SK-N-MC (cell line): ENCODE results near the gene KIAA1217.

ENCODE experiments used
- DNase-seq: peaks from one replicate; pipeline ENCODE4 v3.0.0-alpha.2; 2011; ENCODE audit warnings: low read depth, low spot score
- H3K27ac ChIP-seq: fragments of 200-600 bp; sonication (generic); 2 replicates; pipeline ENCODE4 v1.5.1; 2016; ENCODE audit warnings: mixed run types
- H3K36me3 ChIP-seq: fragments of 200-600 bp; sonication (generic); 2 replicates; pipeline ENCODE4 v1.6.1; 2017; ENCODE audit warnings: antibody characterized with exemption, low read length, mixed read lengths; ENCODE audit not compliant: insufficient read depth
- H3K4me3 ChIP-seq: fragments of 200-600 bp; sonication (generic); 2 replicates; pipeline ENCODE4 v1.5.1; 2016
- H3K9ac ChIP-seq: fragments of 200-600 bp; sonication (generic); 2 replicates; pipeline ENCODE4 v1.8.0; 2017; ENCODE audit warnings: mixed run types, mixed read lengths; ENCODE audit not compliant: insufficient read length
- H3K9me3 ChIP-seq: fragments of 200-600 bp; sonication (generic); 2 replicates; pipeline ENCODE4 v1.6.1; 2017; ENCODE audit warnings: low read depth, mild to moderate bottlenecking, antibody characterized with exemption, low read length, moderate library complexity, mixed read lengths
- EZH2 ChIP-seq: fragments of 200-600 bp; sonication (generic); IDR thresholded peaks from one replicate; pipeline ENCODE4 v1.6.1; 2017; ENCODE audit warnings: antibody characterized with exemption
- FOXP2 ChIP-seq: optimal IDR thresholded peaks from 2 replicates; pipeline ENCODE3; 2011; ENCODE audit warnings: mild to moderate bottlenecking, moderate library complexity; ENCODE audit not compliant: insufficient read depth; ENCODE audit errors: extremely low read length, control extremely low read depth
- POLR2AphosphoS5 ChIP-seq: IDR thresholded peaks from 2 replicates; pipeline ENCODE4 v1.6.1; 2012; ENCODE audit warnings: mild to moderate bottlenecking, low read depth, low read length, borderline replicate concordance

Gene KIAA1217

GRCh38 chr10:24533981-24534380 lies 325.0 kb downstream of the KIAA1217 start:
- Histone ChIP-seq H3K27ac (no peak overlapping the region), H3K9me3 (no peaks in the 10 kb centered on the region)
- no peak for DNase-seq

GRCh38 chr10:24536636-24537035 lies 327.7 kb downstream of the KIAA1217 start:
- Histone ChIP-seq H3K27ac (no peak overlapping the region), H3K4me3 (no peak overlapping the region), H3K36me3 (peaks cover 44% of the 10 kb centered on the region; the same call in 1 of the 2 replicates), H3K9ac (no peak overlapping the region), H3K9me3 (no peaks in the 10 kb centered on the region)
- no peak for DNase-seq
- TF ChIP-seq POLR2AphosphoS5: no peak
- TF ChIP-seq FOXP2: no peak
- no peak for TF ChIP-seq EZH2

More at GRCh38 chr10:24533981-24534380, 325.0 kb downstream of the KIAA1217 start:
- H3K9ac ChIP-seq: no peak overlapping the region
- no peak overlapping the region for H3K4me3 ChIP-seq
- peaks cover 46% of the 10 kb centered on the region; the same call in 1 of the 2 replicates for H3K36me3 ChIP-seq
- no peak for TF ChIP-seq FOXP2
- no peak for TF ChIP-seq EZH2
- TF ChIP-seq POLR2AphosphoS5: no peak

GRCh38 chr10:24541239-24541753 lies 332.4 kb downstream of the KIAA1217 start:
- H3K9ac ChIP-seq: no peak overlapping the region
- peaks cover 24% of the 10 kb centered on the region; the same call in 1 of the 2 replicates for H3K36me3 ChIP-seq
- H3K27ac ChIP-seq: no peak overlapping the region
- H3K4me3 ChIP-seq: no peak overlapping the region
- TF ChIP-seq FOXP2 (no peak), POLR2AphosphoS5 (no peak), EZH2 (no peak)
- no peaks in the 10 kb centered on the region for H3K9me3 ChIP-seq
- no peak for DNase-seq

- peaks cover 16% of the 10 kb centered on the region; the same call in 1 of the 2 replicates for H3K36me3 ChIP-seq
- TF ChIP-seq FOXP2 (no peak), POLR2AphosphoS5 (no peak)
- no peak for DNase-seq
- H3K27ac ChIP-seq: no peak overlapping the region
- no peaks in the 10 kb centered on the region for H3K9me3 ChIP-seq
- no peak overlapping the region for H3K9ac ChIP-seq
- no peak overlapping the region for H3K4me3 ChIP-seq
Measured at GRCh38 chr10:24542314-24543270, 333.7 kb downstream of the KIAA1217 start.

GRCh38 chr10:24544776-24545175 lies 335.8 kb downstream of the KIAA1217 start:
- H3K4me3 ChIP-seq: no peak overlapping the region
- no peak for DNase-seq
- no peaks in the 10 kb centered on the region for H3K9me3 ChIP-seq
- peaks cover 7% of the 10 kb centered on the region; the same call in 1 of the 2 replicates for H3K36me3 ChIP-seq
- H3K9ac ChIP-seq: no peak overlapping the region
- TF ChIP-seq FOXP2 (no peak), POLR2AphosphoS5 (no peak), EZH2 (no peak)
- H3K27ac ChIP-seq: no peak overlapping the region

- peaks cover 5% of the 10 kb centered on the region; the same call in 1 of the 2 replicates for H3K36me3 ChIP-seq
- DNase-seq: no peak
- no peak overlapping the region for H3K9ac ChIP-seq
- TF ChIP-seq POLR2AphosphoS5 (no peak), FOXP2 (no peak), EZH2 (no peak)
- no peak overlapping the region for H3K4me3 ChIP-seq
- no peaks in the 10 kb centered on the region for H3K9me3 ChIP-seq
- H3K27ac ChIP-seq: no peak overlapping the region
Measured at GRCh38 chr10:24545585-24545984, 336.6 kb downstream of the KIAA1217 start.

GRCh38 chr10:24550680-24551079 lies 341.7 kb downstream of the KIAA1217 start:
- TF ChIP-seq FOXP2: no peak
- TF ChIP-seq EZH2: no peak
- no peak for TF ChIP-seq POLR2AphosphoS5
- Histone ChIP-seq H3K9ac (no peak overlapping the region), H3K36me3 (peaks cover 2% of the 10 kb centered on the region; the same call in 1 of the 2 replicates), H3K9me3 (no peaks in the 10 kb centered on the region), H3K27ac (no peak overlapping the region), H3K4me3 (no peak overlapping the region)
- DNase-seq: no peak

- DNase-seq: no peak
- H3K36me3 ChIP-seq: peaks cover under 1% of the 10 kb centered on the region; the same call in 1 of the 2 replicates
- no peak overlapping the region for H3K27ac ChIP-seq
- TF ChIP-seq POLR2AphosphoS5: no peak
- no peak for TF ChIP-seq EZH2
- no peak for TF ChIP-seq FOXP2
- no peaks in the 10 kb centered on the region for H3K9me3 ChIP-seq
- H3K4me3 ChIP-seq: no peak overlapping the region
- no peak overlapping the region for H3K9ac ChIP-seq
Measured at GRCh38 chr10:24551161-24551560, 342.2 kb downstream of the KIAA1217 start.
